ENCODE results near the gene SEPSECS. TPM values are rescaled to one million over a fixed set of nuclear protein-coding genes. Genes with fewer than 3 reads are reported as not detected.

Gene SEPSECS
- total and polyA plus RNA-seq, 9 of the 15 experiments (the other 6 are each of a cell fraction or from before 2014, with no cell fraction given): 3.9 to 17.2 (median 7.9) TPM

DNA sequence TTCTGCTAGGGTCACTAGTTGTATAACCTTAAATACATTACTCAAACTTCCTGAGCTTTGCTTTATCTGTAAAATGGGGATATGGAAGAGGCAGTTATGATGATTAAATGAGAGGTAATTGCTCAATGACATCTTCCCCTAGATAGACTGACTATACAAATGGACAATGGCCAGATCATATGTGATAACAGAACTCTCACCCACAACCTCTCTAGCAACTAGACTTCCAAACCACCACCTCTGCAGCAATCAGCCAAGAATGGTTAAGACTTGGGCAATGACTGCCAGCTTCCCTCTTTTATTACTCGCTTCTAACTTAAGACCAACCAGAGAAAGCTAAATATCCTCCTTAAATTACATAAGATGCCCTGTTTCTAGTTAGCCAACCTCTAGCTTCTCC lies 2.9 kb upstream of the SEPSECS start:
- POLR2A ChIA-PET: no interaction called here
- intact Hi-C loops (cut with micrococcal nuclease): no loop called here
- in situ Hi-C loops (cut with MboI): no loop called here

More for the DNA sequence above, 2.9 kb upstream of the SEPSECS start:
- Histone ChIP-seq H3K9me1 (ENCODE audit: control insufficient read depth, insufficient read depth, low read length) (no peaks in the 10 kb centered on the region), H3K27me3 (ENCODE audit: control insufficient read depth in 2 of 2, insufficient read depth in 2 of 2, low read length in 2 of 2) (no peaks in the 10 kb centered on the region), H3K79me2 (ENCODE audit: control insufficient read depth, insufficient read depth, low read length) (peaks cover 20% of the 10 kb centered on the region), H2AFZ (ENCODE audit: low read depth, low read length) (no peak overlapping the region), H3K4me3 (no peak overlapping the region), H3K4me1 (replicated peaks in 1 of 2; ENCODE audit: control insufficient read depth in 2 of 2, insufficient read depth in 2 of 2, low read length in 2 of 2) (peaks cover 8 to 10% of the 10 kb centered on the region in 2 experiments; a peak in 4 of 5 replicates), H4K20me1 (replicated peaks; ENCODE audit: control insufficient read depth, insufficient read depth, low read length) (no peaks in the 10 kb centered on the region), H3K4me2 (ENCODE audit: insufficient read depth, low read length) (no peak overlapping the region), H3K9me3 (replicated peaks; ENCODE audit: control insufficient read depth, insufficient read depth, low read depth, low read length) (no peaks in the 10 kb centered on the region), H3K36me3 (ENCODE audit: control insufficient read depth, insufficient read depth, low read length) (no peaks in the 10 kb centered on the region; the same call in 2 of the 3 replicates), H3K27ac (ENCODE audit: extremely low read depth, low read depth, low read length) (no peak overlapping the region), H3K9ac (ENCODE audit: insufficient read depth in 1 of 2, low read depth in 2 of 2, low read length in 2 of 2) (no peak overlapping the region)
- DNase-seq (ENCODE audit: extremely low read depth in 1 of 4, low spot score in 3 of 4) (no peak), FAIRE-seq (no peak), ATAC-seq (no peak)
- 86% methylated on average over 1 of the region's 1 CpG for WGBS (ENCODE audit: insufficient coverage, low coverage, missing lambda C conversion rate)
- CTCF ChIA-PET (ENCODE audit: low intra/inter-chr PET ratio): no interaction called here
- BruUV-seq (replicated peaks): no TSS peak
- no peak for TF ChIP-seq SFPQ (IDR thresholded peaks at IDR 0.05; ENCODE audit: low read depth, low read length)
- no peak for TF ChIP-seq KDM4B (IDR thresholded peaks at IDR 0.05; ENCODE audit: borderline replicate concordance in 2 of 2, low read depth in 1 of 2)
- TF ChIP-seq RBBP5 (IDR thresholded peaks at IDR 0.05; ENCODE audit: borderline replicate concordance, insufficient read depth, low read length, poor library complexity, severe bottlenecking): no peak
- no peak for TF ChIP-seq HMGN3 (IDR thresholded peaks at IDR 0.05; ENCODE audit: borderline replicate concordance, extremely low read depth, insufficient read length, low read depth, low read length)
- TF ChIP-seq, protein P1, sequence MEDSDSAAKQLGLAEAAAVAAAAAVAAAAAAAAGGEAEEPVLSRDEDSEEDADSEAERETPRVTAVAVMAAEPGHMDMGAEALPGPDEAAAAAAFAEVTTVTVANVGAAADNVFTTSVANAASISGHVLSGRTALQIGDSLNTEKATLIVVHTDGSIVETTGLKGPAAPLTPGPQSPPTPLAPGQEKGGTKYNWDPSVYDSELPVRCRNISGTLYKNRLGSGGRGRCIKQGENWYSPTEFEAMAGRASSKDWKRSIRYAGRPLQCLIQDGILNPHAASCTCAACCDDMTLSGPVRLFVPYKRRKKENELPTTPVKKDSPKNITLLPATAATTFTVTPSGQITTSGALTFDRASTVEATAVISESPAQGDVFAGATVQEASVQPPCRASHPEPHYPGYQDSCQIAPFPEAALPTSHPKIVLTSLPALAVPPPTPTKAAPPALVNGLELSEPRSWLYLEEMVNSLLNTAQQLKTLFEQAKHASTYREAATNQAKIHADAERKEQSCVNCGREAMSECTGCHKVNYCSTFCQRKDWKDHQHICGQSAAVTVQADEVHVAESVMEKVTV (CRISPR knock-in tag; IDR thresholded peaks at IDR 0.05): no peak
- no peak for TF ChIP-seq CEBPG (CRISPR knock-in tag; IDR thresholded peaks at IDR 0.05)
- no peak for TF ChIP-seq CEBPG (tag; conservative IDR thresholded peaks at IDR 0.05 in 1 of 2, IDR thresholded peaks at IDR 0.05 in 1 of 2)
- TF ChIP-seq SMARCB1 (IDR thresholded peaks at IDR 0.05; ENCODE audit: insufficient read length, low read depth): no peak
- no peak for TF ChIP-seq CGGBP1 (CRISPR knock-in tag; IDR thresholded peaks at IDR 0.05)
- TF ChIP-seq, protein P2, sequence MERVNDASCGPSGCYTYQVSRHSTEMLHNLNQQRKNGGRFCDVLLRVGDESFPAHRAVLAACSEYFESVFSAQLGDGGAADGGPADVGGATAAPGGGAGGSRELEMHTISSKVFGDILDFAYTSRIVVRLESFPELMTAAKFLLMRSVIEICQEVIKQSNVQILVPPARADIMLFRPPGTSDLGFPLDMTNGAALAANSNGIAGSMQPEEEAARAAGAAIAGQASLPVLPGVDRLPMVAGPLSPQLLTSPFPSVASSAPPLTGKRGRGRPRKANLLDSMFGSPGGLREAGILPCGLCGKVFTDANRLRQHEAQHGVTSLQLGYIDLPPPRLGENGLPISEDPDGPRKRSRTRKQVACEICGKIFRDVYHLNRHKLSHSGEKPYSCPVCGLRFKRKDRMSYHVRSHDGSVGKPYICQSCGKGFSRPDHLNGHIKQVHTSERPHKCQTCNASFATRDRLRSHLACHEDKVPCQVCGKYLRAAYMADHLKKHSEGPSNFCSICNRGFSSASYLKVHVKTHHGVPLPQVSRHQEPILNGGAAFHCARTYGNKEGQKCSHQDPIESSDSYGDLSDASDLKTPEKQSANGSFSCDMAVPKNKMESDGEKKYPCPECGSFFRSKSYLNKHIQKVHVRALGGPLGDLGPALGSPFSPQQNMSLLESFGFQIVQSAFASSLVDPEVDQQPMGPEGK (CRISPR knock-in tag; IDR thresholded peaks at IDR 0.05; ENCODE audit: borderline replicate concordance): no peak
- TF ChIP-seq SREBF1 (IDR thresholded peaks at IDR 0.05; ENCODE audit: borderline replicate concordance, low read depth, low read length): no peak
- no peak for TF ChIP-seq ZFX (CRISPR knock-in tag; IDR thresholded peaks at IDR 0.05)
- no peak for TF ChIP-seq ZNF431 (CRISPR knock-in tag; IDR thresholded peaks at IDR 0.05)
- TF ChIP-seq STAT5A (IDR thresholded peaks at IDR 0.05; ENCODE audit: borderline replicate concordance, low read length): no peak
- no peak for TF ChIP-seq ETV1 (tag; conservative IDR thresholded peaks at IDR 0.05; ENCODE audit: low read depth)
